Stimulated activated CD4-positive, alpha-beta T cell treated with anti-CD3 and anti-CD28 coated beads, Interleukin-4, amount 100 ng/mL, for 48 hours (primary cell): ENCODE data around the gene PTPA.
"Not testable (repeated sequence)": the region's sequence is repeated elsewhere in the genome, so short reads cannot be mapped to it uniquely, and the experiment has no call there.

Experiments used
- DNase-seq, 2 donors: peaks; one replicate each; pipeline ENCODE4 v3.0.0-alpha.2; 2020; ENCODE audit warnings: low read depth in 2 of 2

PTPA gene

GRCh38 chr9:129109537-129109903, 1.7 kb upstream of the PTPA start:
- DNase-seq: peak; percentile 12 to 30

- no peak for DNase-seq
These were observed 1.1 kb upstream of the PTPA start for GRCh38 chr9:129109952-129110739.

- no peak for DNase-seq
These were observed 425 bp downstream of the PTPA start for GRCh38 chr9:129111528-129112151.

- not testable (repeated sequence) for DNase-seq
These were observed 1.3 kb downstream of the PTPA start for GRCh38 chr9:129112526-129112925.

GRCh38 chr9:129113645-129114304, 2.6 kb downstream of the PTPA start:
- no peak for DNase-seq

- DNase-seq: no peak
These were observed 7.6 kb downstream of the PTPA start for GRCh38 chr9:129118799-129119198.

GRCh38 chr9:129121483-129121882, 10.3 kb downstream of the PTPA start:
- no peak for DNase-seq

GRCh38 chr9:129122133-129122532, 10.9 kb downstream of the PTPA start:
- DNase-seq: no peak

- DNase-seq: not testable (repeated sequence)
These were observed 11.8 kb downstream of the PTPA start for GRCh38 chr9:129122976-129123375.

- DNase-seq: no peak
These were observed 13.4 kb downstream of the PTPA start for GRCh38 chr9:129124506-129125069.

- DNase-seq: no peak
These were observed 14.3 kb downstream of the PTPA start for GRCh38 chr9:129125478-129125877.

- no peak for DNase-seq
These were observed 15.8 kb downstream of the PTPA start for GRCh38 chr9:129126749-129127618.

- DNase-seq: no peak
These were observed 17.5 kb downstream of the PTPA start for GRCh38 chr9:129128689-129129088.

- not testable (repeated sequence) for DNase-seq
These were observed 19.1 kb downstream of the PTPA start for GRCh38 chr9:129130271-129130670.

- DNase-seq: no peak
These were observed 19.6 kb downstream of the PTPA start for GRCh38 chr9:129130791-129131190.

GRCh38 chr9:129131300-129132145, 20.3 kb downstream of the PTPA start:
- DNase-seq: peak; percentile 80 to 81

GRCh38 chr9:129133082-129133481, 21.9 kb downstream of the PTPA start:
- DNase-seq: no peak

GRCh38 chr9:129135476-129135875, 24.3 kb downstream of the PTPA start:
- DNase-seq: no peak

GRCh38 chr9:129136446-129137035, 25.3 kb downstream of the PTPA start:
- no peak for DNase-seq
